ENCODE measurements around the gene MYADML2. TPM values are rescaled to one million over a fixed set of nuclear protein-coding genes. Genes with fewer than 3 reads are reported as not detected.

MYADML2 gene
- total RNA-seq, 2 experiments from 2014 or later, result not detected

DNA sequence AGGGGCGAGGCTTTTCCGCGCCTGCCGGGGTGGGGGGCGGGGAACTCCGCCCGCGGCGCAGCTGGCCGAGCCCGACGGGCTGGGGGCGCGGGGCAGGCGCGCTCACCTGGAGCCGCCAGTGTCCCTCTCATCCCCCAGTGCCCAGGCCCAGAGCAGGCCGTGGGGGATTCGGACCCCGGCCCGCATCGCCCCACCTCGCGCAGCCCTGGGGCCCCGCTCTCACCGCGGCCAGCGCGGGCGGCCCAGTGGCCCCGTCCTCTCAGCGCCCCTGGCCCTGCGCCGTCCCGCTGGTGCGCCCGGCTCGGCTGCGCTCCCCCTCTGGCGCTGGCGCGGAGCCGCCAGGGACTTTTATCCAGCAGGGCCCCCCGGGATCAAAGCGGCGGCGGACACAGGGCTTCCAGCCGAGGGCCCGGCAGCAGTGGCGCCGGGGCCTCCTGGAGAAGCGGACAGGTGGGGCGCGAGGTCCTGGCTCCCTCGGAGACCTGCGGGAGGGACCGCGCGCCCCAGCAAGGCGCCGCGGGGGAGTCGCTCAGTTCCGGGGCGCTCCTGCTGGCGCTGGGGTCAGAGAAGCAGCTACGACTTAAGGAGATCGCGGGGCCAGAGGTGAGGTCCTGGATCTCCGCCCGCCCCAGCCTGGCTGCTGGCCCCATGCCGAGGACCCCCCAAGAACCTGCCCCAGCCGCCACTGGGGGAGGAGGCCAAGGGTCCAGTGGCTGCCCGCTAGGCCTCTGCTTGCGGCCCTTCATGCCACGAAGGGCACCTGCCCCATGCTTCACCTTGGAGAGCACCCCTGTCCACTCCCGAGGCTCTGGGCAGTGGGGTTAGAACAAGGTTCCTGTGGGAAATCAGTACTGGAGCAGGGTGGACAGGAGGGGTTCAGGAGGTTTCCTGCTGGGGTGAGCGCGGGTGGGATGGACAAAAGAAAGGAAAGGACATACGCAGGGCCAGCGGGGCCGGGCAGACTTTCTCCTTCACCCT lies 14.8 kb upstream of the MYADML2 start:
- POLR2A ChIA-PET, result no interaction called here
- H3K9me3 Mint-ChIP-seq (ENCODE audit: insufficient read depth), result no peaks in the 10 kb centered on the region
- ATAC-seq (no peak), DNase-seq (no peak)
- H3K4me3 Mint-ChIP-seq, result no peak overlapping the region
- H3K27ac Mint-ChIP-seq, result no peak overlapping the region
- peaks cover 43% of the 10 kb centered on the region for H3K27me3 Mint-ChIP-seq (ENCODE audit: low read depth)
- H3K4me1 Mint-ChIP-seq (ENCODE audit: low read depth), result peaks cover 13% of the 10 kb centered on the region
- no peaks in the 10 kb centered on the region for H3K36me3 Mint-ChIP-seq (ENCODE audit: low read depth)
- CTCF ChIA-PET, result interaction anchor here (0.6 to 2.7 kb wide), 3 partner anchors 59 to 465 kb away, joined by 3 to 138 read pairs (median 20); partner anchors contain the start of genes CENPX and LRRC45

DNA sequence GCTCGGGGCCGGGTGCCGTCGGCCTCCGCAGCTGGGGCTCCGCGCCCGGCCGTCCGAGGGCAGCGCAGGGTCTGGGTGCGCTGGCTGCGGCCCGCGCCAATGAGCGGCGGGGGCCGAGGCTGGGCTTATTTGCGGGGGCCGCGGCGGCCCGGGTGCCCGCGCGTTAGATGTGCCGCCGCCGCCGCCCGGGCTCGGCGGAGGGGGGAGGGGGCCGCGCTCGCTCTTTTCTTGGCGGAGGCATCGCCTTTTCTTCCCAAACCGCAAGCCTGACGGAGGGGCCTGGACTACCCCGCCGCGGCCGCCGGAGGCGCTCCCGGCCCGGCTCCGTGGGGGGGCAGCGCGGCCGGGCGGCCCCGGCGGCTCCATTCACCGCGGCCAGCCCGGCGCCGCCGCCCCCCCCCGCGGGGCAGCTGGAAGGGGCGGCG lies 14.1 kb upstream of the MYADML2 start, which contains the start of gene NOTUM:
Gene NOTUM (minus strand): TSS at position 101 of the 425 bp plus-strand sequence. CDS start 278 bp downstream, outside the sequence.
- ATAC-seq, result no peak
- H3K27me3 Mint-ChIP-seq (ENCODE audit: low read depth), result peaks cover 43% of the 10 kb centered on the region
- DNase-seq, result no peak
- no peak within 1 kb of the TSS for H3K27ac Mint-ChIP-seq
- CTCF ChIA-PET, result interaction anchor here (2.7 kb wide), 1 partner anchor 60 kb away, joined by 138 read pairs; the partner anchor contains the start of genes CENPX and LRRC45
- no peaks in the 10 kb centered on the region for H3K9me3 Mint-ChIP-seq (ENCODE audit: insufficient read depth)
- no peaks in the 10 kb centered on the region for H3K36me3 Mint-ChIP-seq (ENCODE audit: low read depth)
- POLR2A ChIA-PET, result no interaction called here
- H3K4me3 Mint-ChIP-seq, result no peak within 1 kb of the TSS
- H3K4me1 Mint-ChIP-seq (ENCODE audit: low read depth), result peaks cover 9% of the 10 kb centered on the region

DNA sequence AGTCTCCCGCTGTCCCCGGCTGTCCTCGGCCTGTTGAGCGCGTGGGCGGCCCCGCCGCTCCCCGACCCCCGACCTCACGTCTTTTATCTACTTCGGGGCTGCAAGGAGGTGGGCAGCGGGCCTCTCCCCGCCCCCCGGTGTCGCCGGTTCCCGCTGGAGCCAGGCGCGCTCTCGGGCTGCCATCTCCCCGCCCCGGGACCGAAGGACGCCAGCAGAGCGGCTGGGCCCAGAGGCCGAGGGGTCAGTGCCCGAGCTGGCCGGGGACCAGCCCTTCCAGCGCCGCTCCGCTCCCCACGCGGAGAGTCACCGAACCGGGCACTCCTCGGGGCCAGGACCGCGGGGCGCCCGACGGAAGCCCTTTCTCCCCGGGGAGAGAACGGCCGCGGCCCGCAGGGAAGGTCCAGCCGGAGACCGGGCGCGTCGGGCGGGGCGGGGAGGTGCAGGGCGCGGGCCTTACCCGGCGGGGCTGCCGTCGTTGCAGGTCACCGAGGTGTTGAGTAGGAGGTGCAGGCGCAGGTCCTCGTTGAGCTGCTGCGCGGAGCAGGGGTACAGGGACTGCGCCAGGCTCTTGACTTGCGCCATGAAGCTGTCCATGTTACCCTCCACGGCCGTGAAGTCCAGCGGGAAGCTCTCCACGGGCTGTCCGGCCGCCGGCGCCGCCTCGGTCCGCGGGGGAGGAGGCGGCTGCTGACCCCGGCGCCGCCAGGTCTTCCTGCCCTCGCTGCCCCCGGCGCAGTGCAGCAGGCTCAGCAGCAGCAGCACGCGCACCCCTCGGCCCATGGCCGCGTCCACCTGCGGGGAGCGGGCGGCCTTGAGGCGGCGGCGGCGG lies 13.3 kb upstream of the MYADML2 start:
- Mint-ChIP-seq H3K36me3 (ENCODE audit: low read depth) (no peaks in the 10 kb centered on the region), H3K4me1 (ENCODE audit: low read depth) (peaks cover 7% of the 10 kb centered on the region), H3K9me3 (ENCODE audit: insufficient read depth) (no peaks in the 10 kb centered on the region), H3K4me3 (no peak overlapping the region), H3K27ac (no peak overlapping the region), H3K27me3 (ENCODE audit: low read depth) (peaks cover 43% of the 10 kb centered on the region)
- CTCF ChIA-PET, result interaction anchor here (0.8 to 2.7 kb wide), 30 partner anchors 8 to 410 kb away, joined by 3 to 138 read pairs (median 4); partner anchors contain the start of genes CENPX, DCXR, LRRC45 and MAFG
- DNase-seq (no peak), ATAC-seq (no peak)
- POLR2A ChIA-PET, result interaction anchor here (1.0 to 1.4 kb wide), 2 partner anchors 61 to 62 kb away, joined by 4 to 12 read pairs; partner anchors contain the start of genes CENPX and LRRC45

DNA sequence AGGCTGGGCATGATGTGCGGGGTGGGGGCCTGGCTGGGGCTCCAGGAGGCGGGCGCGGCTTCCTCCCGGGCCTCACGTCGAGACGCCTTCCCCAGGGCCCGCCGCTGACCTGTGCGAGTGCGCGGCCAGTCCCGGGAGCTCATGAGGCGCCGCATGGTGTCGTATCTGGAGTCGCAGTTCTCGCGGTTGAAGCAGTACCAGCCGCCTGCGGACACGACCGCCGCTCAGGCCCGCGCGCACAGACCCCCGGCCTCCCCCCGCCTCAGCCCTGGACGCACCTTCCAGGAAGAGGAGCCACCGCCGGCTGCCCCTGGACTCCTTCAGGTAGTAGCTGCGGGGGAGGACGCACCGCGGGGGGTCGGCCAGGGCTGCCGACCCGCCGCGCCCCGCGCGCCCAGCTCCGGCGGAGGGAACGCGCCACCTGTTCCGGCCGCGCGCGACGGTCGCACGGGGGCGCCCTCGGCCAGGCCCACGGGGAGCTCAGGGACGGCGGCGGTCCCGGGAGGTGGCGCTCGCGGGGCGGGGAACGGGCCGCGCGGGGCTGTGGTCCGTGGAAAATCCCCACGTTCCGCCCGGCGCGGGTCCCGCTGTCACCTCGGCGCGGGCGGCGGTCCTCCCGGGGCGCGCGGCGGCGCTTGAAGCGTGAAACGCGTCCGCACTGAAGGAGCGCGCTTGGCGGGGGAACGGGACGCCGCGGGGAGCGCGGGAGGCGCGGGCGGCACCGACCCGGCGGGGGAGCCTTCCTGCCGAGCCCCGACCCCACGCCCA lies 12.5 kb upstream of the MYADML2 start:
- POLR2A ChIA-PET, result interaction anchor here (0.6 to 1.4 kb wide), 3 partner anchors 62 to 343 kb away, joined by 3 to 12 read pairs (median 4); partner anchors contain the start of genes CENPX and LRRC45
- no peaks in the 10 kb centered on the region for H3K36me3 Mint-ChIP-seq (ENCODE audit: low read depth)
- DNase-seq (peak; percentile 80), ATAC-seq (peak; percentile 97)
- no peak overlapping the region for H3K27ac Mint-ChIP-seq
- no peak overlapping the region for H3K4me3 Mint-ChIP-seq
- H3K27me3 Mint-ChIP-seq (ENCODE audit: low read depth), result peaks cover 40% of the 10 kb centered on the region
- no peaks in the 10 kb centered on the region for H3K9me3 Mint-ChIP-seq (ENCODE audit: insufficient read depth)
- CTCF ChIA-PET, result interaction anchor here (0.6 to 2.7 kb wide), 40 partner anchors 9 to 411 kb away, joined by 3 to 138 read pairs (median 4); partner anchors contain the start of genes ASPSCR1, CENPX, DCXR and LRRC45
- peaks cover 7% of the 10 kb centered on the region for H3K4me1 Mint-ChIP-seq (ENCODE audit: low read depth)

DNA sequence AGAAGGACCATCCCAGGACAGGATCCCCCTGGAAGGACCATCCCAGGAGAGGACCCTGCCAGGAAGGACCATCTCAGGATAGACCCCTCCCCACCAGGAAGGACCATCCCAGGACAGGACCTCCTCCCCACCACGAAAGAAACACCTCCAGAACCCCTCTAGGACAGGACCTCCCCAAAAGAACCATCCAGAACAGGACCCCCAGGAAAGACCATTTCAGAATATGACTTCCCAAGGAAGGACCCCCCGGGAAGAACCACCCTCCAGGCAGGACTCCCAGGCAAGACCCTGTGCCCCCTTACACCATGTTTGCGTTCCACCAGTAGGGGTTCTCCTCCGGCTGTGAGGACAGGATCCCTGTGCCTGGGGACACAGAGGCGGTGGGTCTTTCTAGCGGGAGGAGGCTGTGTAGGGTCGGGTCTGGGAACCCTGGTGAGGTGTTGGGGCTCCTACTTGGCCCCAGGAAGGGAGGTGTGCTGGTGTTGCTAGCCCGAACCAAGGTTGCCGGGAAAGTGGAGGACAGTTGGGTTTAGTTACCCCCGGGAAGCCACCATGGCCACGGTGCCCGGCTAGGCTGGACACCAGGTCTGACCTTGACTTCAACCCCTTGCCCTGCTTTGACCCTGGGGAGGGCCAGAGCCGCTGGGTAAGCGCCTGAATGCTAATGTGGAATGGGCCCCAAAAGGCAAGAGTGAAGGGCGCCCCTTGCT lies 11.8 kb upstream of the MYADML2 start:
- H3K27ac Mint-ChIP-seq, result peak overlapping the region; percentile 11
- H3K27me3 Mint-ChIP-seq (ENCODE audit: low read depth), result peaks cover 32% of the 10 kb centered on the region
- H3K4me3 Mint-ChIP-seq, result no peak overlapping the region
- ChIA-PET CTCF (interaction anchor here (0.6 to 2.7 kb wide), 39 partner anchors 8 to 411 kb away, joined by 3 to 138 read pairs (median 4); partner anchors contain the start of genes ASPSCR1, CENPX, DCXR and LRRC45), POLR2A (interaction anchor here (0.6 to 1.4 kb wide), 3 partner anchors 63 to 344 kb away, joined by 3 to 12 read pairs (median 4); partner anchors contain the start of genes CENPX and LRRC45)
- DNase-seq (no peak), ATAC-seq (no peak)
- no peaks in the 10 kb centered on the region for H3K9me3 Mint-ChIP-seq (ENCODE audit: insufficient read depth)
- H3K4me1 Mint-ChIP-seq (ENCODE audit: low read depth), result peaks cover 7% of the 10 kb centered on the region
- no peaks in the 10 kb centered on the region for H3K36me3 Mint-ChIP-seq (ENCODE audit: low read depth)

DNA sequence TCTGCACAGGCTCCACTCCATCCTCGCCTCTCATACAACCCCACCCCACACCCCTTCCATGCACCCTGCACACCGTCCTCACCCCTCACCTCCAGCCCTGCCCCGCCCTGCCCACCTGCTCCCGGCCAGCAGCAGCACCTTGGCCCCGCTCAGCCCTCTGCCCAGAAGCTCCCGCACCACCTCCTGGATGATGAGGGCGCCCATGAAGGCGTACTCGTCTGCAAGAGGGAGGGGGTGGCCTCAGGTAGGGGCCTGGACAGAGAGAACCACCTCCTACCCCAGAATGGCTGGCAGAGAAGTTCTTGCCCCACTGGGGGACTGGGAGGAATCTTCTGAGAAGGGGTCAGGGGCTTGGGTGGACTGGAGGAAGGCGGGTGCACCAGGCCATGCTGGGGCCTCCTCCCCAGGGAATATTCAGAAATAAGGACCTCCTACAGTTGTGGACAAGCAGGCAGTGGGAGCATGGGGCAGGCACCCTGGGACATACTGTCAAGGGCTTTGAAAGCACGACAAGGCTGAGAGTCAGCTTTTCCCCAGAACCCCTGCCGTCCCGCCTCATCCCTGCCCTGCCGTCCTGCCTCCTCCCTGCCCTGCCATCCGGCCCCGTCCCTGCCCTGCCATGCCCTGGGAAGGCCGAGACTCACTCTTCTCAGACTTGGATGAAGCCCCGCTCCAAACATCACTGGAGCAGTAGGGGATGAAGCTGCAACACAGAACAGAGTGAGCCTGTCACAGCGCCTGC lies 10.8 kb upstream of the MYADML2 start:
- ATAC-seq (no peak), DNase-seq (no peak)
- H3K9me3 Mint-ChIP-seq (ENCODE audit: insufficient read depth), result no peaks in the 10 kb centered on the region
- peaks cover 7% of the 10 kb centered on the region for H3K4me1 Mint-ChIP-seq (ENCODE audit: low read depth)
- H3K4me3 Mint-ChIP-seq, result no peak overlapping the region
- peaks cover 27% of the 10 kb centered on the region for H3K27me3 Mint-ChIP-seq (ENCODE audit: low read depth)
- ChIA-PET CTCF (interaction anchor here (0.8 kb wide), 1 partner anchor 64 kb away, joined by 3 read pairs; no protein-coding TSS in a partner anchor), POLR2A (no interaction called here)
- no peaks in the 10 kb centered on the region for H3K36me3 Mint-ChIP-seq (ENCODE audit: low read depth)
- H3K27ac Mint-ChIP-seq, result no peak overlapping the region

DNA sequence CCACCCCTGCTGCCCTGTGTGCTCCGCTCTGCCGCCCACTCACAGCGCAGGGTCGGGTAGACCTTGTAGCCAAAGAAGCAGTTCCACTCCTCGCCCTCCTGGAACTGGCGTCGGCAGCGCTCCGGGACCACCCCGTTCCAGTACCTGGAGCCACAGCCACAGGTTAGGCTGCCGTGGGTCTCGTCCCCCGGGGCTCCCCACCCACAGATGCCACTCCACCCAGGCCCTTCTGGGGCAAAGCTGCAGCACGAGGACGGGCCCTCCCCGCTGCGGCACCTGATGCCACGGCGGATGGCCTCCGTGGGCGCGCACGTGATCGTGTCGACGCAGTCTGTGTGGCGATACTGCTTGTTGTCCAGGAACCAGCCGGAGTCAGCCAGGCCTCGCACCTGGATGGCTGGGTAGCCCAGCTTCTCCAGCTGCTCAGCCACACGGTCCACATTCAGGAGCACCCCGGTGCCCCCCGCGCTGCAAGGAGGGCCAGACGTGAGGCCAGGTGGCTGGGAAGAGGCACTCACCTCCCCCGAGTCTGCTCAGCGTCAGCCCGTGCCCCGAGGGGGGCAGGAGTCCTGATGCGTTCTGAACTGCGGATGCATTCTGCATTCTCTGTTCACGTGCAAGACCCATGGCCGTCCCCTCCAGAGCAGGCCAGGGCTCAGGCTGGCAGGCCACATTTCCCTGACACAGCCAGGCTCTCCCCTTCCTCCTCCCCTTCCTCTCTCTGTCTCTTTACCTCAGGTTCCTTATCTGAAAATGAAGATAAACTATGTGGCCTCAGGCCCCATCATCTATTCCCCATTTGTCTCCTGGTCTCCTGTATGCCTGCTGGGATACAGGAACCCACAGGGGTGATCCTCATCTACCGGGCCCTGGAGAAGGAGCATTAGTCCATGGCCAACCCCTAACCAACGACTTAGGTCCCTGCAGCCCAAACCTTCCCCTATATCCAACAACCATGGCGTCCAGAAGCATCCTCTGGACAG lies 9.9 kb upstream of the MYADML2 start:
- no peaks in the 10 kb centered on the region for H3K9me3 Mint-ChIP-seq (ENCODE audit: insufficient read depth)
- DNase-seq (no peak), ATAC-seq (no peak)
- no peak overlapping the region for H3K27ac Mint-ChIP-seq
- H3K4me3 Mint-ChIP-seq, result no peak overlapping the region
- H3K27me3 Mint-ChIP-seq (ENCODE audit: low read depth), result peaks cover 20% of the 10 kb centered on the region
- peaks cover 5% of the 10 kb centered on the region for H3K4me1 Mint-ChIP-seq (ENCODE audit: low read depth)
- no peaks in the 10 kb centered on the region for H3K36me3 Mint-ChIP-seq (ENCODE audit: low read depth)
- POLR2A ChIA-PET, result no interaction called here
- CTCF ChIA-PET, result interaction anchor here (0.8 to 1.4 kb wide), 2 partner anchors 63 to 65 kb away, joined by 3 to 5 read pairs; no protein-coding TSS in a partner anchor

DNA sequence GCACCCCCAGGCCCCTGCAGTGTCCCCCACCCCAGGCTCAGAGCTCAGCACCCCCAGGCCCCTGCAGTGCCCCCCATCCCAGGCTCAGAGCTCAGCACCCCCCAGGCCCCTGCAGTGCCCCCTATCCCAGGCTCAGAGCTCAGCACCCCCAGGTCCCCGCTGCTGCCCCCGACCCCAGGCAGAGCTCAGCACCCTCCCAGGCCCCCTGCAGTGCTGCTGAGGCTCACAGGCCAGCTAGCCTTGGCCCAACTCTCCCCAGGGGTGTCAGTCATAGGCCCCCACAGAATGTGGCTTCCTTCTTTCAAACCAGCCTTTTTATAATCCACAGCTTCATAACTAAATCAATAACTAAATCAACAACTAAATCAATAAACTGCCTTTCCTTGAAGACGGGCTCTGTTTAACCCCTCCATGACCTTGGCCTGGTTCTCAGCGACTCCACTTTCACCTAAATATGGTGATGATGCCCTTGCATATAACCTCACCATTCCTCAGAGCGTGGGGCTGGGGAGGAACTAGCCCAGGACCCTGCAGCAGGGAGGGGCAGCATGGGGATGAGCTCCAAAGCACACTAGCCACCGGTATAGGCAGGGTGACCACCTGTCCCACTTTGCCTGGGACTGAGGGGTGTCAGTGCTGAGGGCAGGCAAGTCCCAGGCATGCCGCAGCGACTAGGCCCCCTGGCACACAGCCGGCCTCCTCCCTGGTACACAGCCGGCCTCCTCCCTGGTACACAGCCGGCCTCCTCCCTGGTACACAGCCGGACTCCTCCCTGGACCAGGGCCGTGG lies 8.9 kb upstream of the MYADML2 start:
- peaks cover 23% of the 10 kb centered on the region for H3K27me3 Mint-ChIP-seq (ENCODE audit: low read depth)
- H3K27ac Mint-ChIP-seq, result no peak overlapping the region
- DNase-seq, result no peak
- no peaks in the 10 kb centered on the region for H3K9me3 Mint-ChIP-seq (ENCODE audit: insufficient read depth)
- peaks cover 6% of the 10 kb centered on the region for H3K4me1 Mint-ChIP-seq (ENCODE audit: low read depth)
- ChIA-PET CTCF (interaction anchor here (1.4 kb wide), 1 partner anchor 64 kb away, joined by 5 read pairs; no protein-coding TSS in a partner anchor), POLR2A (no interaction called here)
- H3K4me3 Mint-ChIP-seq, result no peak overlapping the region
- no peaks in the 10 kb centered on the region for H3K36me3 Mint-ChIP-seq (ENCODE audit: low read depth)
- no peak for ATAC-seq

Measured in activated CD8-positive, alpha-beta T cell treated with anti-CD3 and anti-CD28 coated beads, Interleukin-2, amount 10 ng/mL, durations not matched to agents 7 days and 5 days (primary cell).